Naive thymus-derived CD8-positive, alpha-beta T cell (primary cell): ENCODE measurements around the gene RPL39. TPM values are rescaled to one million over a fixed set of nuclear protein-coding genes. Genes with fewer than 3 reads are reported as not detected.
A peak's percentile ranks its signal among the peaks of the same experiment; 100 is the strongest.
"Not testable (repeated sequence)": the region's sequence is repeated elsewhere in the genome, so short reads cannot be mapped to it uniquely, and the experiment has no call there.

Source experiments
- ATAC-seq, 2 donors: fragments of 150-1000 bp; cut with Tn5 transposase in 1 of 2; sonication (Bioruptor Pico), chemical (Tn5 transposase) in 1 of 2; 1 replicate in 1 of 2; 2 replicates in 1 of 2; pipeline ENCODE4 v1.10.0; 2021; ENCODE audit warnings: mild to moderate bottlenecking in 2 of 2, moderate library complexity in 2 of 2
- POLR2A ChIA-PET: fragments of 350-600 bp; sonication (Branson Sonifier 250); formaldehyde crosslinking; loops from one replicate; lab custom pipeline; 2021; ENCODE audit warnings: antibody characterized with exemption; lab: Charles Lee
- DNase-seq, 10 donors: peaks; one replicate each; pipeline versions ENCODE4 v3.0.0 to v3.0.0-alpha.2; 2020 to 2022
- H3K27ac Mint-ChIP-seq, 10 donors: one replicate each; pipeline ENCODE4 v1.8.0; 2020 to 2022; ENCODE audit warnings: mild to moderate bottlenecking in 10 of 10, mixed read lengths in 10 of 10, moderate library complexity in 4 of 10, inconsistent platforms in 1 of 10
- H3K27me3 Mint-ChIP-seq, 5 donors: one replicate each; pipeline ENCODE4 v1.8.0; 2021 to 2022; ENCODE audit warnings: mixed read lengths in 5 of 5
- H3K36me3 Mint-ChIP-seq, 3 donors: one replicate each; pipeline ENCODE4 v1.8.0; 2020 to 2022; ENCODE audit warnings: mixed read lengths in 3 of 3, mild to moderate bottlenecking in 2 of 3, inconsistent platforms in 1 of 3
- H3K4me1 Mint-ChIP-seq, 4 donors: one replicate each; pipeline ENCODE4 v1.8.0; 2021 to 2022; ENCODE audit warnings: mixed read lengths in 4 of 4
- H3K4me3 Mint-ChIP-seq, 10 donors: one replicate each; pipeline ENCODE4 v1.8.0; 2020 to 2022; ENCODE audit warnings: mild to moderate bottlenecking in 10 of 10, mixed read lengths in 10 of 10, moderate library complexity in 6 of 10, inconsistent platforms in 1 of 10
- H3K9me3 Mint-ChIP-seq, 9 donors: one replicate each; pipeline ENCODE4 v1.8.0; 2020 to 2022; ENCODE audit warnings: mixed read lengths in 9 of 9, mild to moderate bottlenecking in 3 of 9, inconsistent platforms in 1 of 9, moderate library complexity in 1 of 9
- polyA plus RNA-seq, 3 donors: library from polyadenylated mRNA; unstranded; fragments of 300-500 nt; fragmentation: Illumina TruSeq; gene quantifications; one replicate each; pipeline ENCODE4 v1.2.3, GENCODE V29; 2021
- total RNA-seq, 8 experiments: library from RNA in 2 of 8; stranded (reverse) in 2 of 8; gene quantifications; one replicate each; pipeline ENCODE4 v1.2.3 and lab custom pipeline; 2021 to 2026

The RPL39 gene
- total RNA-seq, result 1,000 to 10,000 TPM; 3,863 to 3,911 TPM
- polyA plus RNA-seq, result 1,000 to 10,000 TPM; 4,465 to 5,898 (median 5,767) TPM
- 310 to 671 (median 400) reads per million in 6 experiments for total RNA-seq (lab: John Stamatoyannopoulos, UW)

DNA sequence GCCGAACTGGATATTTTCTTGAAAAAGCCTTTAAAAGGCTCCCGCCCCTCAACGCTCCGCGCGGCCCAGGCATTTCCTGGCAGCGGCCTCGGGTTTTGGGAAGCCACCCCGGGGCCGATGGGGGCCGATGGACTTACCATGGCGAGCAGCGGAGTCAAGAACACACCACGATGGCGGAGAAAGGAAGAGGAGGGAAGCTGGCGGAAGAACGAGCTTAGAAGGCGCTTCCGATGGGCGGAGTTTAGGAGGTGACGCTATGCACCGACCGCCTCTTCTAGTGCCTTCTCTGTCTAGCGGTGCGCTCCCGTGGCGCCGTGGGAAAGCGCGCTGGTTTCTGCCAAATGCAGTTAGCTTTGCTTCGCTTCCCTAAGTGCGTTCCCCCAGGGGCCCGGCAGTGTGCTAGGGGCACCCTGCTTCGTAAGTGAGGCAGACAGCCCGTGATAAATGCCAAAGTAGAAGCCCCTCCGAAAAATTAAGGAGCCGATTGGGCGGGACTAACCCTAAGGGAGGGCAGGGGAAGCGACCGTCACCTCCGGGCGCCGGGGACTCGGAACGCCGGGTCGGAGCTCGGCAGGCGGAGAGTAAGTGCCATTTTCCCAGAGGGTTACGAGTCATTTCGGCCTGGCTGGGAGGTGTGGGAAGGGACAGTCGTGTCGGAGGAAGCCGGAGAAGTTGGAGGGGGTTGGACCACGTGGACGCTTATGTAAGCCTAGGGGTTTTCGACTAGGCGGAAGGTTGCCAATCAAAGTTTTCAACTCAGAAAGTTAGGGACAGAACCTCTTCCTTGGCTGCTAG, at the start of gene RPL39:
TSS of gene RPL39 (minus strand) at position 194 of the 795 bp plus-strand sequence. CDS start at position 140, 54 bp downstream.
- Mint-ChIP-seq H3K27ac (peak within 1 kb of the TSS; percentile 94 to 98 (median 97)), H3K36me3 (peaks cover 0 to 37% (median 4%) of the 10 kb centered on the region in 3 donors), H3K4me1 (peaks cover 0 to 46% (median 28%) of the 10 kb centered on the region in 4 donors), H3K4me3 (peak within 1 kb of the TSS; percentile 92 to 97 (median 95)), H3K27me3 (no peaks in the 10 kb centered on the region), H3K9me3 (no peaks in the 10 kb centered on the region)
- ATAC-seq, result peak; percentile 93
- POLR2A ChIA-PET, result interaction anchor here (0.5 to 3.1 kb wide), 26 partner anchors 10 to 323 kb away, joined by 3 to 43 read pairs (median 4); partner anchors contain the start of genes NDUFA1, NKRF, RNF113A and SEPTIN6
- DNase-seq, result peak; percentile 60 to 90 (median 80)

DNA sequence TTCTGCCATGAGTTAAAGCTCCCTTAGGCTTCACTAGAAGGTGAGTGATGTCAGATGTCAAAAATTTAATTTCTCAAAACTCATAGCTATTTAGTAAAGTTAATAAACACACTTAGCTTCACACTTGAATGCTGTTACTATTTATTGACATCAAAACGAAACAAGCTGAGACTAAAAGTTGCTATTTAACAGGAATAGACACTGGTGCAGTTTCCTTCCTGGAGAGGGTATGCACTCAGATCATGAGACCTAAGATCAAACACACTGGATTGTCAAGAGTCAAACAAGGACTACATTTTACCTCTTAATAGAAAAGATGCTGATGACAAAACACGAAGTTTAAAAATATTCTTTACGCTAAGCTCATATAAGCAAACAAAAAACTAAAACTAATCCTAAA, 42.5 kb upstream of the RPL39 start:
- Mint-ChIP-seq H3K4me1 (no peaks in the 10 kb centered on the region), H3K4me3 (no peak overlapping the region), H3K36me3 (peaks cover 0 to 73% (median 7%) of the 10 kb centered on the region in 3 donors), H3K9me3 (no peaks in the 10 kb centered on the region), H3K27ac (no peak overlapping the region), H3K27me3 (no peaks in the 10 kb centered on the region)
- no peak for ATAC-seq
- DNase-seq, result no peak
- POLR2A ChIA-PET, result no interaction called here

DNA sequence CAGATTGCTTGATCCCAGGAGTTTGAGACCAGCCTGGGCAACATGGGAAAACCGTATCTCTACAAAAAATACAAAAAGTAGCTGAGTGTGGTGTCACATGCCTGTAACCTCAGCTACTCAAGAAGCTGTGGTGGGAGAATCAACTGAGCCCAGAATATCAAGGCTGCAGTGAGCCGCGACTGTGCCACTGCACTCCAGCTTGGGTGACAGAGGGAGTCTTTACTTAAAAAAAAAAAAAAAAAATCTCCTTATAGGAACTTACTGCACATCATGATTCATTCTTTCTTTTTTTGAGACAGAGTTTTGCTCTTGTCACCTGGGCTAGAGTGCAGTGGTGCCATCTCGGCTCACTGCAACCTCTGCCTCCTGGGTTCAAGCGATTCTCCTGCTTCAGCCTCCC, 37.0 kb upstream of the RPL39 start:
- Mint-ChIP-seq H3K4me1 (peaks cover 0 to 5% (median 0%) of the 10 kb centered on the region in 4 donors), H3K27ac (no peak overlapping the region), H3K36me3 (peaks cover 0 to 31% (median 2%) of the 10 kb centered on the region in 3 donors), H3K4me3 (no peak overlapping the region), H3K9me3 (no peaks in the 10 kb centered on the region), H3K27me3 (no peaks in the 10 kb centered on the region)
- POLR2A ChIA-PET, result no interaction called here
- no peak for DNase-seq
- ATAC-seq, result no peak

DNA sequence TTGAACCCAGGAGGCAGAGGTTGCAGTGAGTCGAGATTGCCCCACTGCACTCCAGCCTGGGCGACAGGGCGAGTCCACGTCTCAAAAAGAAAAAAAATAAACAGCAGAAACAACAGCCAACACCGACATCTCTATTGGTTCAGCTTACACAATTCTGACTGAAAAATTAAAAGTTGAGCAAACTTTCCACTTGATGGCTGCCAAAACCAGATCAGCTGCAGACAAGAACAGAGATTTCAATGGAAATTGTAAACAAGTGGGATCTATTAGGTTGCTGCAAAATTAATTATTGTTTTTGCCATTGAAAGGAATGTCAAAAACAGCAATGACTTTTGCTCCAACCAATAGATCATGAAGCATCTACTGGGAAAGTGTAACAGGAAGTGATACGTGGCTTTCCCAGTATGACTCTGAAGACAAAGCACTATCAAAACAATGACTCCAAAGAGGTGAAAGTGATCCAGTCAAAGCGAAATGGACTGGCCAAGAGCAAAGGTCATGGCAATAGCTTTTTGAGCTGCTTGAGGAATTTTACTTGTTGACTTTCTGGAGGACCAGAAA, 35.0 kb upstream of the RPL39 start:
- no peaks in the 10 kb centered on the region for H3K9me3 Mint-ChIP-seq
- POLR2A ChIA-PET, result no interaction called here
- no peaks in the 10 kb centered on the region for H3K27me3 Mint-ChIP-seq
- peaks cover 0 to 20% (median 2%) of the 10 kb centered on the region in 3 donors for H3K36me3 Mint-ChIP-seq
- ATAC-seq, result no peak
- no peak for DNase-seq
- peaks cover 0 to 12% (median 4%) of the 10 kb centered on the region in 4 donors for H3K4me1 Mint-ChIP-seq
- H3K4me3 Mint-ChIP-seq, result no peak overlapping the region
- peak overlapping the region in 3 of 10 donors; percentile 19 to 43 (median 41) for H3K27ac Mint-ChIP-seq

DNA sequence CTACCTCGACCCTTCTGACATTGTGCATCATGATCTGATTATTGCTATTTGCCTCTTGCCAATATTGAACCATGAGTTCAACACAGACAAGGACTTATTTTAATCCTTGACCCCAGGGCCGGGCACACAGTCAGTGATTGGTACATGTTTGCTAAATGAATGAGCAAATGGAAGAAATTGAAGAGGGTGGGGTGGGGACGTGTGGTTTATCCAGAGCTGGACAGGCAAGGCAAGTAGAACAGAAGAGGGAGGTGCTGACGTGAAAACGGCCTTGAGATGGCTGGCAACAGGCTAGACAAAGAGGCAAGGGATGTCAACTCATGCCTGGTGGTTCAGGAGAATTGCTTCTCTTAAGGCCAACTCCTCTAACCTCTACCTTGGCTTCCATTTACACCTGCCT, 32.8 kb upstream of the RPL39 start:
- H3K4me3 Mint-ChIP-seq, ATAC-seq, H3K36me3 Mint-ChIP-seq, H3K9me3 Mint-ChIP-seq, POLR2A ChIA-PET, H3K27me3 Mint-ChIP-seq, H3K27ac Mint-ChIP-seq, DNase-seq: not testable (repeated sequence)
- H3K4me1 Mint-ChIP-seq, result peaks cover 0 to 12% (median 6%) of the 10 kb centered on the region in 4 donors

DNA sequence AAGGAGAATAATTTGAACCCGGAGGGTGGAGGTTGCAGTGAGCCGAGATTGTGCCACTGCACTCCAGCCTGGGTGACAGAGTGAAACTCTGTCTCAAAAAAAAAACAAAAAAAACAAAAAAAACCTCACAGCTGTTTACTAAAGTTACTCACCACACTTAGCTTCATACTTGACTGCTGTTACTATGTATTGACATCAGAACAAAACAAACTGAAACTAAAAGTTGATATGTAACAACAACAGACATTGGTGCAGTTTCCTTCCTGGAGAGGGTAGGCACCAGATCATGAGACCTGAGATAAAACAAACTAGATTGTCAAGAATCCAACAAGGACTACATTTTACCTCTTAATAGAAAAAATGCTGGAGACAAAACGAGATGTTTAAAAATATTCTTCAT, 30.3 kb upstream of the RPL39 start:
- H3K9me3 Mint-ChIP-seq, H3K27me3 Mint-ChIP-seq, H3K36me3 Mint-ChIP-seq: not testable (repeated sequence)
- peak in 5 of 10 donors; percentile 1 to 78 (median 45) for DNase-seq
- POLR2A ChIA-PET, result interaction anchor here (1.8 kb wide), 1 partner anchor 49 kb away, joined by 5 read pairs; the partner anchor contains the start of genes NDUFA1 and RNF113A
- ATAC-seq, result peak; percentile 98 to 100
- H3K4me3 Mint-ChIP-seq, result peak overlapping the region in 5 of 10 donors; percentile 10 to 38 (median 18)
- peaks cover 0 to 12% (median 6%) of the 10 kb centered on the region in 4 donors for H3K4me1 Mint-ChIP-seq
- H3K27ac Mint-ChIP-seq, result peak overlapping the region; percentile 52 to 95 (median 78)

DNA sequence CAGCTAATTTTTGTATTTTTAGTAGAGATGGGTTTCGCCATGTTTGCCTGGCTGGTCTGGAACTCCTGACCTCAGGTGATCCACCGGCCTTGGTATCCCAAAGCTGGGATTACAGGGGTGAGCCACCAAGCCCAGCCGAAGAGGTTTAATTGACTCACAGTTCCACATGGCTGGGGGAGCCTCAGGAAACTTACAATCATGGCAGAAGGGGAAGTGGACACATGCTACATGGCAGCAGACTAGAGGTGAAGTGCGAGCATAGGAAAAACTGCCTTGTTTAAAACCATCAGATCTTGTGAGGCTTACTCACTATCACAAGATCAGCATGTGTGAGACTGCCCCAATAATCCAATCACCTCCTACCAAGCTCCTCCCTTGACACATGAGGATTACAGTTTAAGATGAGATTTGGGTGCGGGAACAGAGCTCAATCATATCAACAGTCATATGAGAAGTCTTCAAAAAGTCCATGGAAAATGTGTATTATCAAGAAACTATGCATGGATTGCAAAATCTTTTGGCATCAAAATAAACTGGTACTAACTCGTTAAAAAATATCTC, 25.8 kb upstream of the RPL39 start:
- POLR2A ChIA-PET, result interaction anchor here (0.6 kb wide), 1 partner anchor 311 kb away, joined by 3 read pairs; no protein-coding TSS in a partner anchor
- Mint-ChIP-seq H3K36me3 (no peaks in the 10 kb centered on the region), H3K4me1 (peaks cover 0 to 11% (median 3%) of the 10 kb centered on the region in 4 donors), H3K27ac (no peak overlapping the region), H3K9me3 (no peaks in the 10 kb centered on the region), H3K27me3 (no peaks in the 10 kb centered on the region), H3K4me3 (no peak overlapping the region)
- no peak for DNase-seq
- ATAC-seq, result no peak

DNA sequence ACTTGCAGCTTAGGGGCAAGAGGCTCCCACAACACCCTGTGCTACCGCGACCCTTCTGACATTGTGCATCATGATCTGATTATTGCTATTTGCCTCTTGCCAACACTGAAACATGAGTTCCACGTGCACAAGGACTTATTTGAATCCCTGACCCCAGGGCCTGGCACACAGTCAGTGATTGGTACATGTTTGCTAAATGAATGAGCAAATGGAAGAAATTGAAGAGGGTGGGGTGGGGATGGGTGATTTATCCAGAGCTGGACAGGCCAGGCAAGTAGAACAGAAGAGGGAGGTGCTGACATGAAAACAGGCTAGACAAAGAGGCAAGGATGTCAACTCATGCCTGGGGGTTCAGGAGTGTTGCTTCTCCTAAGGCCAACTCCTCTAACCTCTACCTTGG, 24.9 kb upstream of the RPL39 start:
- Mint-ChIP-seq H3K36me3 (no peaks in the 10 kb centered on the region), H3K4me1 (peaks cover 0 to 1% (median 0%) of the 10 kb centered on the region in 4 donors), H3K4me3 (no peak overlapping the region), H3K27me3 (no peaks in the 10 kb centered on the region), H3K9me3 (no peaks in the 10 kb centered on the region), H3K27ac (no peak overlapping the region)
- ATAC-seq, result no peak
- POLR2A ChIA-PET, result no interaction called here
- DNase-seq, result no peak

DNA sequence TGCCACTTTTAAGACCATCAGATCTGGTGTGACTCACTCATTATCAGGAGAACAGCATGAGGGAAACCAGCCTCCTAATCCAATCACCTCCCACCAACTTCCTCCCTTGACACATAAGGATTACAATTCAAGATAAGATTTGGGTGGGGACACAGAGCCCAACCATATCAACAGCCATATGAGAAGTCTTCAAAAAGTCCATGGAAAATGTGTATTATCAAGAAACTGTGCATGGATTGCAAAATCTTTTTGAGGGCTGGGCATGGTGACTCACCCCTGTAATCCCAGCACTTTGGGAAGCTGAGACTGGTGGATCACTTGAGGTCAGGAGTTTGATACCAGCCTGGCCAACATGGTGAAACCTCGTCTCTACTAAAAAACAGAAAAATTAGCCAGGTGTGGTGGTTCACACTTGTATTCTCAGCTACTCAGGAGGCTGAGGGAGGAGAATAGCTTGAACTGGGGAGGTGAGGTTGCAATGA, 17.8 kb upstream of the RPL39 start:
- ATAC-seq (no peak), DNase-seq (no peak)
- no peak overlapping the region for H3K4me3 Mint-ChIP-seq
- no peaks in the 10 kb centered on the region for H3K4me1 Mint-ChIP-seq
- H3K27ac Mint-ChIP-seq, result peak overlapping the region in 1 of 10 donors; percentile 13
- H3K9me3 Mint-ChIP-seq, result peaks cover 0 to 2% (median 0%) of the 10 kb centered on the region in 9 donors
- H3K36me3 Mint-ChIP-seq, result peaks cover 2 to 6% (median 5%) of the 10 kb centered on the region in 3 donors
- H3K27me3 Mint-ChIP-seq, result no peaks in the 10 kb centered on the region
- POLR2A ChIA-PET, result no interaction called here

DNA sequence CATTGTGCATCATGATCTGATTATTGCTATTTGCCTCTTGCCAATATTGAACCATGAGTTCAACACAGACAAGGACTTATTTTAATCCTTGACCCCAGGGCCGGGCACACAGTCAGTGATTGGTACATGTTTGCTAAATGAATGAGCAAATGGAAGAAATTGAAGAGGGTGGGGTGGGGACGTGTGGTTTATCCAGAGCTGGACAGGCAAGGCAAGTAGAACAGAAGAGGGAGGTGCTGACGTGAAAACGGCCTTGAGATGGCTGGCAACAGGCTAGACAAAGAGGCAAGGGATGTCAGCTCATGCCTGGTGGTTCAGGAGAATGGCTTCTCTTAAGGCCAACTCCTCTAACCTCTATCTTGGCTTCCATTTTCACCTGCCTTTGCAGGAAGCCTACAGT, 17.0 kb upstream of the RPL39 start:
- ATAC-seq, H3K36me3 Mint-ChIP-seq, H3K27me3 Mint-ChIP-seq, POLR2A ChIA-PET, H3K4me3 Mint-ChIP-seq, H3K27ac Mint-ChIP-seq, H3K4me1 Mint-ChIP-seq, H3K9me3 Mint-ChIP-seq, DNase-seq: not testable (repeated sequence)

DNA sequence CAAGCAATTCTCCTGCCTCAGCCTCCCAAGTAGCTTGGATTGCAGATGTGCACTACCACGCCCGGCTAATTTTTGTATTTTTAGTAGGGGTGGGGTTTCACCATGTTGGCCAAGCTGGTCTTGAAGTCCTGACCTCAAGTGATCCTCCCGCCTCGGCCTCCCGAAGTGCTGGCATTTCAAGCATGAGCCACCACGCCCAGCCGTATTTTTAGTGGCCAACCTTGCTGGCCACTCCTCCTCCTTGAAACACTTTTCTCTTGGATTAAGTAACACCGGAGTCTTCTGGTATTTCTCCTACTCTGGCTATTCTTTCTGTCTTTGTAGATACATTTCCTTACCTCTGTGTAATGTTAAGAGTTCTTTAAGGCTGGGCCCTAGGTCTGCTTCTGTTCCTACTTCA, 11.1 kb upstream of the RPL39 start:
- POLR2A ChIA-PET, result no interaction called here

More for the DNA sequence above, 11.1 kb upstream of the RPL39 start:
- Mint-ChIP-seq H3K36me3 (peaks cover 0 to 6% (median 4%) of the 10 kb centered on the region in 3 donors), H3K4me1 (no peaks in the 10 kb centered on the region), H3K27me3 (no peaks in the 10 kb centered on the region), H3K9me3 (no peaks in the 10 kb centered on the region), H3K4me3 (no peak overlapping the region), H3K27ac (peak overlapping the region in 1 of 10 donors; percentile 15)
- no peak for DNase-seq
- ATAC-seq, result no peak
